ENCODE data around the gene GAS2.

GAS2 gene

DNA sequence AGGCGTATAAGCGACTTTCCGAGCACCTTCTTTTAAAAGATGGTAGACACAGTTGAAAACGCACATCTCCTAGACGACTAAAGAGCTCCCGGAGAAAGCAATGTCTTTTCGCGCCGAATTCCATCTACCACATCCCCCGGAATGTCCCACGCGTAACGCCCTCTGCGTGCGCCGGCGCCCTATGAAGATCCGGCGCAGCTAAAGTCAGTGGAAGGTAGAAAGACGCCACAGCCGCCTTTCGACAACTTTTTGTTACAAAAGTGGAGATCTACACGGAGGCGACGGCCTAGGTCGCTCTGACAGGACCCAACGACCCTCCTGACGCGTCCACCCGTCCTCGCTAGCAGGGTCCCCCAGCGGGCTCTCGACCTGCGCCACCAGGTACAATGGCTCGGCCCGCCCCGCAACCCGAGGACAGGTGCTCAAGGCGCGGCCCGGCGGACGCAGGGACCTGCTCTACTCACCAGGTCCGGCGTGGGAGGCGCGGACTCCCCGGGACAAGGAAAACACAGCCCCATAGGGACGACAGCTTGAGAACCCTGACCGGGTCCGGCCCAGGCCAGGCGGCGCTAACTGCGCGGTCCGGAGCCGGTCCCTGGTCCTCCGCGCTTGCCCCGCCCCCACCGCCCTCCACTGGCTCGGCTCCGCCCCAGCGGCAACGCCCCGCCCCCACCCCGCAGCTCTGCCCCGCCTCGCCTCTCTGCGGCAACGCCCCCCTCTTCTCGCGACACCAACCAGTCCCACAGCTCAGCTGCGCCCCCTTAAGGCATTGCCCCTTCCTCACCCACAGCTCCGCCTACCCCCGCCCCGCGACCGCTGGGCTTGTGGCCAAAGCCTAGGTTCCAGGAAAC is 163.0 kb downstream of the GAS2 start, which contains the start of gene SVIP:
Gene SVIP, minus strand, starts transcription at position 571 of the 851 bp plus-strand sequence. Its CDS starts 53 bp downstream, at position 518.
- peak; percentile 94 for DNase-seq (ENCODE audit: low read depth, low spot score)

DNA sequence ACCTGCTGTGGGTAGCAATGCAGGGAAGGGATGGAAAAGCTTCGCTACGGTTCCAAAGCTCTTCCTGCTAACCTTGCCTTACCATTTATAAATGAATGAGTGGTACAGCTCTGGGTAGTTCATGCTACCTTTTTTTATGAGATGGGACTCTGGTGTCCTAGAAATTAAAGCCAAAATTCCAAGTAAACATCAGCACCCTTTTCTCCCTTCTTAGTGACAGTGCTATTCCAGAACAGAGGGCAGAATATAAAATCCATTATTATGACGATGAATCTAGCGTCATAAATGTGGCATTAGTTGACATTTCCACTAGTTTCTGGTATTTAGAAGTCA is 163.6 kb downstream of the GAS2 start:
- no peak for DNase-seq (ENCODE audit: low read depth, low spot score)
- H3K4me3 ChIP-seq (ENCODE audit: low read length) = peak overlapping the region; percentile 28

More for the DNA sequence above, 163.0 kb downstream of the GAS2 start, which contains the start of gene SVIP:
- peak within 1 kb of the TSS; percentile 78 for H3K4me3 ChIP-seq (ENCODE audit: low read length)

DNA sequence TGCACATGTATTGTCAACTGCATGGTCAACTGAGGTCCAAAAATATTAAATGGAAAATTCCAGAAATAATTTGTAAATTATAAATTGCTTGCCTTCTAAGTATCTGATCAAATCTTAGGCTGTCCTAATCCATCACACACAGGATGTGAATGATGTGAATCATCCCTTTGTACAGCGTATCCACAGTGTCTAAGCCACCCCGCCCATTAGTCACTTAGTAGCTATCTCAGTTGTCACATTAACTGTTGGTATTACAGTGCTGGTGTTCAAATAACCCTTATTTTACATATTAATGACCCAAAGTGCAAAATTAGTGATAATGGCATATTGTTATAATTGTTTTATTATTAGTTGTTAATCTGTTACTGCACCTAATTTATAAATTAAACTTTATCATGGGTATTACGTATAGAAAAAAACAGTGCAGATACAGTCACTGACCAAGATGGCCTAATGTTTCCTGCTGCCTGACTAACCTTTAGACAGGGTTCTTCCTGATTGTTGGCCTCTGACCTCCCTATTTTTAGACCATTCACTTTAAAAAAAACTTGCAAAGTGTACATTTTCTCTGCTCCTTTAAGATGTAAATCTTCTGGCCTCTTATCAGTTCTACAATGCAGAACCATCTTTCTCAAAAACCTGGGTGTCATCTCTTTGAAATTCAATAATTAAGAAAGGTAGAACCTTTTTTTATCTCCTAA is 166.1 kb downstream of the GAS2 start:
- no peak for DNase-seq (ENCODE audit: low read depth, low spot score)
- no peak overlapping the region for H3K4me3 ChIP-seq (ENCODE audit: low read length)

DNA sequence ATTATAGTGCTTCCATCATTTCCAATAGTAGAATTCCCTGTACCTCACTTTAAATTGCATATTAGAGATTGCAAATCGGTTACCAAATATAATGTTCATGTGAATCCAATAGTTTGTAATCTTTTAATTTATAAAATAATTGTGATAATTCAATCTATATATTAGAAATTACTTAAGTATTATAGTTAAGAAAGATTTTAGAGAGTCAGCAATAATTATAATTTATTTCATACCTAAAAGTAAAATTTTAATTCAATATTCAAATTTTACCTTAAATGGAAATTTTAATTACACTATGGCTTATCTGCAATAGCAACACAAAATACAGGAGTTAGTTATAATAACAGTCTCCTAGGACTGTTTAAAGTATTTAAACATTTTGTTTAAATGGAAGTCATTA is 180.3 kb downstream of the GAS2 start:
- DNase-seq (ENCODE audit: low read depth, low spot score) = no peak
- H3K4me3 ChIP-seq (ENCODE audit: low read length) = no peak overlapping the region

DNA sequence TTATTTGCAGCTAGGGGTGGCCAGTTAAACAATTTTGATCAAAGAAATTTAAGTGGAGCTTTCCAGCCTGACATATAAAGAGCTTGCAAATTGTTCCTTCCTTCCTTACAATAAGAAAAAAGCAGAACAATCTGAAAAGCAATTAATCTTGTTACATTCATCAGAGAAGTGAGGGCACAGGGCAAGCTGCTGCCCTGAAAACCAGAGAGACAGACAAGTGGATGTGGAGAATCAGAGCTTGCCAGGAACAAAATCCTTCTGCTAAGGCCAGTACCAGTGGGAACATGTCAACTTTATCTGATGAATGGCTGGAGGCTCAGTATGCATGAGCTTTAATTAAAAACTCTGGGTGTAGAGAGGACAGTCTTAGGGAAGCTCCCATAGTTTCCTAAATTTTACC is 185.1 kb downstream of the GAS2 start:
- no peak for DNase-seq (ENCODE audit: low read depth, low spot score)
- H3K4me3 ChIP-seq (ENCODE audit: low read length) = no peak overlapping the region

DNA sequence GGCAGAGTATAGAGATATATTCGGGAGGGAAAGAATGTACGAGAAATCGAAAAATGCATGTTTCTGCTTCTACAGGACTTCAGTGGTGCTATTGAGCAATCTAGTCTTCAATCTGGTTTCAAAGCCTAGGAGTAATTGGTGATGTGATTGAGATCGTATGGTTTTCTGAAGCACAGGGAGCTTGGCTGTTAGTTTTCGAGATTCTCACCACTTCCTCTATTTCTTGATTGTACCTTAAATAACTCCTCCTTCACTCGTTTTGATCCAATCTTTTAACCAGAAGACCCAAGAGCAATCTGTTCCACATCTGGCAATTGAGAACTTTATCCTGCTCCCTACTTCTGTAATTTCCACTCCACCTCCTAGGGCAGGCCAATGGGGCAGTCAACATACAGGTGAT is 193.3 kb downstream of the GAS2 start:
- H3K4me3 ChIP-seq (ENCODE audit: low read length) = no peak overlapping the region
- DNase-seq (ENCODE audit: low read depth, low spot score) = no peak

DNA sequence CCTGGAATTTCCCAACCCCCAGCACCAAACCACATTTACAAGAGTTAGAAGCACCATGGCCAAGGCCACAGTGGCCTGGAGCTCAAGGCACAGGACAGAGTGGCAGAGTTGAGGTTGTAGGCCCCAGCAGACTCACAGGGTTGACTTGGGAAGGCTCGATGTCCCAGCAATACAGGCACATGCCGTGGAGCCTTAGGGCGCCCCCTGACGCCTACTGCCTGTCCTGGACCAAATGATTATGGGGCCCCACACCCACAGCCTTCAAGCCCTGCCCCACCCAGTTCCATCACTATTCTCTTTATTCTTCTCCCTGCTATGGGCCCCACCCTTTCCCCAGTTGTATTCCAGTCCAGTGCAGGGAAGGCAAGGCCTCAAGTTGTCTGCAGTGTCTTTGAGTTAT is 193.8 kb downstream of the GAS2 start, which contains the start of gene CCDC179:
Gene CCDC179, minus strand, starts transcription at position 234 of the 400 bp plus-strand sequence. Its CDS starts 53 bp downstream, at position 181.
- H3K4me3 ChIP-seq (ENCODE audit: low read length) = no peak within 1 kb of the TSS
- no peak for DNase-seq (ENCODE audit: low read depth, low spot score)

All from Jurkat, Clone E6-1 (cell line).